Smooth muscle cell of the coronary artery (primary cell): ENCODE results near the gene RAB2B. TPM values are rescaled to one million over a fixed set of nuclear protein-coding genes. Genes with fewer than 3 reads are reported as not detected.

Source experiments
- total RNA-seq: library from RNA; depleted of rRNA; stranded (reverse); fragments of >200 nt; gene quantifications from 2 replicates; pipeline ENCODE4 v1.2.3, GENCODE V29; 2014; ENCODE audit warnings: low replicate concordance

RAB2B gene
- total RNA-seq = 24.8 and 30.1 TPM in 2 replicates

GRCh38 chr14:21476925-21477681 lies at the start of gene RAB2B, which contains the start of gene TOX4:
Gene RAB2B (minus strand): TSS chr14:21476959. CDS start chr14:21476872, 87 bp downstream.
Gene TOX4 (plus strand): TSS chr14:21477195. CDS start chr14:21477279, 84 bp downstream.

GRCh38 chr14:21525962-21526671 lies 49.4 kb upstream of the RAB2B start, which contains the start of gene SALL2:
Gene SALL2 (minus strand): TSS chr14:21526346. CDS start chr14:21526127, 219 bp downstream.

GRCh38 chr14:21510735-21511657 lies 34.2 kb upstream of the RAB2B start, which contains the start of gene METTL3:
Gene METTL3 (minus strand): TSS chr14:21511340. CDS start chr14:21511223, 117 bp downstream.

GRCh38 chr14:21455912-21456667 lies 20.7 kb downstream of the RAB2B start, which contains the start of gene CHD8:
Gene CHD8 (minus strand): TSS chr14:21456123. CDS start chr14:21431643, 24,480 bp downstream.

Other genes starting within 250 kb of the RAB2B start
- 607 and 733 TPM in 2 replicates for gene HNRNPC, start 207.5 kb downstream of the RAB2B start, total RNA-seq
- gene RPGRIP1, start 196.9 kb downstream of the RAB2B start, total RNA-seq = under 0.01 TPM in 1 of 2 replicates, not detected in the other
- 59.1 and 84.8 TPM in 2 replicates for gene SUPT16H, start 92.9 kb downstream of the RAB2B start, total RNA-seq
- gene CHD8, start 20.8 kb downstream of the RAB2B start, total RNA-seq = 41.4 and 44.1 TPM in 2 replicates
- gene TOX4, start 236 bp upstream of the RAB2B start, total RNA-seq = 21.1 and 23.2 TPM in 2 replicates
- gene METTL3, start 34.4 kb upstream of the RAB2B start, total RNA-seq = 48.4 and 68.7 TPM in 2 replicates
- gene SALL2, start 49.4 kb upstream of the RAB2B start, total RNA-seq = 2.0 and 2.9 TPM in 2 replicates
- not detected in 2 replicates for gene OR10G3, start 103.1 kb upstream of the RAB2B start, total RNA-seq
- gene OR10G2, start 158.0 kb upstream of the RAB2B start, total RNA-seq = not detected in 2 replicates
- gene OR4E2, start 176.9 kb upstream of the RAB2B start, total RNA-seq = not detected in 2 replicates
- gene OR4E1, start 196.9 kb upstream of the RAB2B start, total RNA-seq = not detected in 2 replicates